ENCODE measurements around the gene NOXO1. TPM values are rescaled to one million over a fixed set of nuclear protein-coding genes. Genes with fewer than 3 reads are reported as not detected.

NOXO1 gene
- total and polyA plus RNA-seq, 10 of the 15 experiments (the other 5 are each of a cell fraction or from before 2014, with no cell fraction given) = 0.09 to 0.76 (median 0.26) TPM; not detected in 4

DNA sequence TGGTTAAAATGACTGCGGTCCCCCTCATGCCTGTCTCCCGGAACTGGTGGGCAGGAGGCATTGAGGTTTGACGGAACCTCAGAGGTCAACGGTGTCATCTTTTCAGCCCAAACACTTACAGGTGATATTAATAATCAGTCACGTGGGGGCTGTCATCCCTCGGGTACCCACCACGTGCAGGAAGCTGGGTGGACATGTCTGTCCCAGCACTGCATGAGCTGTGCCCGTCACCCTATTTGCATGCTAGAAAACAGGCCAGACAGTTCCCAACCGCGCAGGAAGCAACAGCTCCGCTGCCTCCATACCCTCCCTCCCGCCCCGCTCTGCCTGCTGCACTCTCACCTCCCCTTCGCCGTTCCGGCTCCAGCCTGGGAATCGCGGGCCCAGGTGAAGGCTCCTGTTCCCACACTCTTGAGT is 9.9 kb upstream of the NOXO1 start (continued):
- TF ChIP-seq, protein P1, sequence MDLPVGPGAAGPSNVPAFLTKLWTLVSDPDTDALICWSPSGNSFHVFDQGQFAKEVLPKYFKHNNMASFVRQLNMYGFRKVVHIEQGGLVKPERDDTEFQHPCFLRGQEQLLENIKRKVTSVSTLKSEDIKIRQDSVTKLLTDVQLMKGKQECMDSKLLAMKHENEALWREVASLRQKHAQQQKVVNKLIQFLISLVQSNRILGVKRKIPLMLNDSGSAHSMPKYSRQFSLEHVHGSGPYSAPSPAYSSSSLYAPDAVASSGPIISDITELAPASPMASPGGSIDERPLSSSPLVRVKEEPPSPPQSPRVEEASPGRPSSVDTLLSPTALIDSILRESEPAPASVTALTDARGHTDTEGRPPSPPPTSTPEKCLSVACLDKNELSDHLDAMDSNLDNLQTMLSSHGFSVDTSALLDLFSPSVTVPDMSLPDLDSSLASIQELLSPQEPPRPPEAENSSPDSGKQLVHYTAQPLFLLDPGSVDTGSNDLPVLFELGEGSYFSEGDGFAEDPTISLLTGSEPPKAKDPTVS (IDR thresholded peaks at IDR 0.05; ENCODE audit: low read depth, low read length) = no peak
- TF ChIP-seq MTA3 (IDR thresholded peaks at IDR 0.05; ENCODE audit: borderline replicate concordance, low read length) (no peak), GABPA (IDR thresholded peaks at IDR 0.05; ENCODE audit: low read depth) (no peak), JUNB (IDR thresholded peaks at IDR 0.05) (no peak), MYB (IDR thresholded peaks at IDR 0.05; ENCODE audit: borderline replicate concordance, low read depth, low read length) (no peak), CREM (IDR thresholded peaks at IDR 0.05; ENCODE audit: low read depth) (no peak; the same call in 1 of the 2 replicates), FOXM1 (IDR thresholded peaks at IDR 0.05; ENCODE audit: low read depth, low read length) (no peak), PML (IDR thresholded peaks at IDR 0.05; ENCODE audit: low read length) (no peak), RCOR1 (conservative IDR thresholded peaks at IDR 0.05; ENCODE audit: low read depth, low read length) (no peak), RUNX3 (IDR thresholded peaks at IDR 0.05; ENCODE audit: low read length) (peak; percentile 83), RELA (IDR thresholded peaks at IDR 0.05; ENCODE audit: borderline replicate concordance, partially characterized antibody) (peak; percentile 13), RB1 (IDR thresholded peaks at IDR 0.05; ENCODE audit: borderline replicate concordance) (no peak), YBX1 (IDR thresholded peaks at IDR 0.05) (no peak)
- TF ChIP-seq, protein P2, sequence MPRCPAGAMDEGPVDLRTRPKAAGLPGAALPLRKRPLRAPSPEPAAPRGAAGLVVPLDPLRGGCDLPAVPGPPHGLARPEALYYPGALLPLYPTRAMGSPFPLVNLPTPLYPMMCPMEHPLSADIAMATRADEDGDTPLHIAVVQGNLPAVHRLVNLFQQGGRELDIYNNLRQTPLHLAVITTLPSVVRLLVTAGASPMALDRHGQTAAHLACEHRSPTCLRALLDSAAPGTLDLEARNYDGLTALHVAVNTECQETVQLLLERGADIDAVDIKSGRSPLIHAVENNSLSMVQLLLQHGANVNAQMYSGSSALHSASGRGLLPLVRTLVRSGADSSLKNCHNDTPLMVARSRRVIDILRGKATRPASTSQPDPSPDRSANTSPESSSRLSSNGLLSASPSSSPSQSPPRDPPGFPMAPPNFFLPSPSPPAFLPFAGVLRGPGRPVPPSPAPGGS (IDR thresholded peaks at IDR 0.05; ENCODE audit: borderline replicate concordance, insufficient read depth, low read depth, low read length, poor library complexity, severe bottlenecking) = no peak
- TF ChIP-seq, protein P3, sequence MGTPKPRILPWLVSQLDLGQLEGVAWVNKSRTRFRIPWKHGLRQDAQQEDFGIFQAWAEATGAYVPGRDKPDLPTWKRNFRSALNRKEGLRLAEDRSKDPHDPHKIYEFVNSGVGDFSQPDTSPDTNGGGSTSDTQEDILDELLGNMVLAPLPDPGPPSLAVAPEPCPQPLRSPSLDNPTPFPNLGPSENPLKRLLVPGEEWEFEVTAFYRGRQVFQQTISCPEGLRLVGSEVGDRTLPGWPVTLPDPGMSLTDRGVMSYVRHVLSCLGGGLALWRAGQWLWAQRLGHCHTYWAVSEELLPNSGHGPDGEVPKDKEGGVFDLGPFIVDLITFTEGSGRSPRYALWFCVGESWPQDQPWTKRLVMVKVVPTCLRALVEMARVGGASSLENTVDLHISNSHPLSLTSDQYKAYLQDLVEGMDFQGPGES (IDR thresholded peaks at IDR 0.05) = no peak
- TF ChIP-seq, protein P4, sequence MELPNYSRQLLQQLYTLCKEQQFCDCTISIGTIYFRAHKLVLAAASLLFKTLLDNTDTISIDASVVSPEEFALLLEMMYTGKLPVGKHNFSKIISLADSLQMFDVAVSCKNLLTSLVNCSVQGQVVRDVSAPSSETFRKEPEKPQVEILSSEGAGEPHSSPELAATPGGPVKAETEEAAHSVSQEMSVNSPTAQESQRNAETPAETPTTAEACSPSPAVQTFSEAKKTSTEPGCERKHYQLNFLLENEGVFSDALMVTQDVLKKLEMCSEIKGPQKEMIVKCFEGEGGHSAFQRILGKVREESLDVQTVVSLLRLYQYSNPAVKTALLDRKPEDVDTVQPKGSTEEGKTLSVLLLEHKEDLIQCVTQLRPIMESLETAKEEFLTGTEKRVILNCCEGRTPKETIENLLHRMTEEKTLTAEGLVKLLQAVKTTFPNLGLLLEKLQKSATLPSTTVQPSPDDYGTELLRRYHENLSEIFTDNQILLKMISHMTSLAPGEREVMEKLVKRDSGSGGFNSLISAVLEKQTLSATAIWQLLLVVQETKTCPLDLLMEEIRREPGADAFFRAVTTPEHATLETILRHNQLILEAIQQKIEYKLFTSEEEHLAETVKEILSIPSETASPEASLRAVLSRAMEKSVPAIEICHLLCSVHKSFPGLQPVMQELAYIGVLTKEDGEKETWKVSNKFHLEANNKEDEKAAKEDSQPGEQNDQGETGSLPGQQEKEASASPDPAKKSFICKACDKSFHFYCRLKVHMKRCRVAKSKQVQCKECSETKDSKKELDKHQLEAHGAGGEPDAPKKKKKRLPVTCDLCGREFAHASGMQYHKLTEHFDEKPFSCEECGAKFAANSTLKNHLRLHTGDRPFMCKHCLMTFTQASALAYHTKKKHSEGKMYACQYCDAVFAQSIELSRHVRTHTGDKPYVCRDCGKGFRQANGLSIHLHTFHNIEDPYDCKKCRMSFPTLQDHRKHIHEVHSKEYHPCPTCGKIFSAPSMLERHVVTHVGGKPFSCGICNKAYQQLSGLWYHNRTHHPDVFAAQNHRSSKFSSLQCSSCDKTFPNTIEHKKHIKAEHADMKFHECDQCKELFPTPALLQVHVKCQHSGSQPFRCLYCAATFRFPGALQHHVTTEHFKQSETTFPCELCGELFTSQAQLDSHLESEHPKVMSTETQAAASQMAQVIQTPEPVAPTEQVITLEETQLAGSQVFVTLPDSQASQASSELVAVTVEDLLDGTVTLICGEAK (IDR thresholded peaks at IDR 0.05; ENCODE audit: borderline replicate concordance) = no peak
- TF ChIP-seq, protein P5, sequence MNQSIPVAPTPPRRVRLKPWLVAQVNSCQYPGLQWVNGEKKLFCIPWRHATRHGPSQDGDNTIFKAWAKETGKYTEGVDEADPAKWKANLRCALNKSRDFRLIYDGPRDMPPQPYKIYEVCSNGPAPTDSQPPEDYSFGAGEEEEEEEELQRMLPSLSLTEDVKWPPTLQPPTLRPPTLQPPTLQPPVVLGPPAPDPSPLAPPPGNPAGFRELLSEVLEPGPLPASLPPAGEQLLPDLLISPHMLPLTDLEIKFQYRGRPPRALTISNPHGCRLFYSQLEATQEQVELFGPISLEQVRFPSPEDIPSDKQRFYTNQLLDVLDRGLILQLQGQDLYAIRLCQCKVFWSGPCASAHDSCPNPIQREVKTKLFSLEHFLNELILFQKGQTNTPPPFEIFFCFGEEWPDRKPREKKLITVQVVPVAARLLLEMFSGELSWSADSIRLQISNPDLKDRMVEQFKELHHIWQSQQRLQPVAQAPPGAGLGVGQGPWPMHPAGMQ (IDR thresholded peaks at IDR 0.05; ENCODE audit: borderline replicate concordance) = no peak
- TF ChIP-seq, protein P6, sequence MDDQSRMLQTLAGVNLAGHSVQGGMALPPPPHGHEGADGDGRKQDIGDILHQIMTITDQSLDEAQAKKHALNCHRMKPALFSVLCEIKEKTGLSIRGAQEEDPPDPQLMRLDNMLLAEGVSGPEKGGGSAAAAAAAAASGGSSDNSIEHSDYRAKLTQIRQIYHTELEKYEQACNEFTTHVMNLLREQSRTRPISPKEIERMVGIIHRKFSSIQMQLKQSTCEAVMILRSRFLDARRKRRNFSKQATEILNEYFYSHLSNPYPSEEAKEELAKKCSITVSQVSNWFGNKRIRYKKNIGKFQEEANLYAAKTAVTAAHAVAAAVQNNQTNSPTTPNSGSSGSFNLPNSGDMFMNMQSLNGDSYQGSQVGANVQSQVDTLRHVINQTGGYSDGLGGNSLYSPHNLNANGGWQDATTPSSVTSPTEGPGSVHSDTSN (IDR thresholded peaks at IDR 0.05; ENCODE audit: insufficient replicate concordance, low read depth, low read length) = peak; percentile 68
- TF ChIP-seq, protein P7, sequence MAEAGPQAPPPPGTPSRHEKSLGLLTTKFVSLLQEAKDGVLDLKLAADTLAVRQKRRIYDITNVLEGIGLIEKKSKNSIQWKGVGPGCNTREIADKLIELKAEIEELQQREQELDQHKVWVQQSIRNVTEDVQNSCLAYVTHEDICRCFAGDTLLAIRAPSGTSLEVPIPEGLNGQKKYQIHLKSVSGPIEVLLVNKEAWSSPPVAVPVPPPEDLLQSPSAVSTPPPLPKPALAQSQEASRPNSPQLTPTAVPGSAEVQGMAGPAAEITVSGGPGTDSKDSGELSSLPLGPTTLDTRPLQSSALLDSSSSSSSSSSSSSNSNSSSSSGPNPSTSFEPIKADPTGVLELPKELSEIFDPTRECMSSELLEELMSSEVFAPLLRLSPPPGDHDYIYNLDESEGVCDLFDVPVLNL (IDR thresholded peaks at IDR 0.05; ENCODE audit: low read depth, low read length) = no peak

Measured in GM12878 (cell line).